SU-DHL-6 (cell line): ENCODE results near the gene ITPR3.

Source experiments
- H2AFZ ChIP-seq: fragments of 200-600 bp; sonication (generic); 2 replicates; pipeline ENCODE4 v1.6.1; 2014; ENCODE audit warnings: low read depth, mild to moderate bottlenecking, moderate library complexity, mixed read lengths, antibody characterized with exemption, low read length; ENCODE audit not compliant: severe bottlenecking
- H3F3A ChIP-seq: fragments of 200-600 bp; shearing (Covaris generic); 2 replicates; pipeline ENCODE4 v1.6.0; 2016; ENCODE audit warnings: antibody characterized with exemption, mild to moderate bottlenecking; ENCODE audit not compliant: insufficient read depth
- H3K27ac ChIP-seq: fragments of 200-600 bp; sonication (generic); 2 replicates; pipeline ENCODE4 v1.5.1; 2016; ENCODE audit warnings: low read depth, mild to moderate bottlenecking, low read length, moderate library complexity, mixed read lengths
- H3K27me3 ChIP-seq: fragments of 200-600 bp; sonication (generic), shearing (Covaris generic); 2 replicates; pipeline ENCODE4 v1.6.0; 2014; ENCODE audit warnings: mild to moderate bottlenecking, low read length
- H3K36me3 ChIP-seq: fragments of 200-600 bp; sonication (generic); 2 replicates; pipeline ENCODE4 v1.6.1; 2014; ENCODE audit warnings: mild to moderate bottlenecking, low read length, mixed read lengths
- H3K4me2 ChIP-seq: fragments of 300-600, 200-600 bp; shearing (Covaris generic), sonication (generic); 2 replicates; pipeline ENCODE4 v1.6.0; 2014; ENCODE audit warnings: low read length, low read depth, mild to moderate bottlenecking; ENCODE audit not compliant: poor library complexity, severe bottlenecking
- H3K4me3 ChIP-seq: fragments of 200-600 bp; sonication (generic); 2 replicates; pipeline ENCODE4 v1.5.1; 2014; ENCODE audit warnings: antibody characterized with exemption, low read length, mild to moderate bottlenecking, mixed read lengths; ENCODE audit not compliant: insufficient read depth, poor library complexity, severe bottlenecking
- H3K79me2 ChIP-seq: fragments of 200-600 bp; sonication (generic); 2 replicates; pipeline ENCODE4 v1.6.1; 2014; ENCODE audit warnings: mild to moderate bottlenecking, low read length, moderate library complexity; ENCODE audit not compliant: insufficient read depth
- H3K9ac ChIP-seq: fragments of 200-600 bp; sonication (generic); 2 replicates; pipeline ENCODE4 v1.7.0; 2014; ENCODE audit warnings: mild to moderate bottlenecking, low read length
- H3K9me2 ChIP-seq: fragments of 200-600 bp; sonication (generic); replicated peaks from 2 replicates; pipeline ENCODE4 v1.6.1; 2014; ENCODE audit warnings: low read length; ENCODE audit not compliant: insufficient read depth
- H3K9me3 ChIP-seq: fragments of 200-600 bp; sonication (generic); 2 replicates; pipeline ENCODE4 v1.6.1; 2014; ENCODE audit warnings: low read length, mixed read lengths; ENCODE audit not compliant: insufficient read depth
- H4K20me1 ChIP-seq: fragments of 200-600 bp; sonication (generic); 2 replicates; pipeline ENCODE4 v1.6.1; 2014; ENCODE audit warnings: low read depth, mild to moderate bottlenecking, antibody characterized with exemption, low read length, moderate library complexity, mixed read lengths
- CTCF ChIP-seq: fragments of 200-600 bp; sonication (generic); IDR thresholded peaks from one replicate; pipeline ENCODE4 v1.5.1; 2017; ENCODE audit warnings: antibody characterized with exemption, mild to moderate bottlenecking, low read length, moderate library complexity; ENCODE audit not compliant: insufficient read depth, poor library complexity, severe bottlenecking
- EZH2phosphoT487 ChIP-seq: fragments of 200-600 bp; sonication (generic), shearing (Covaris generic); conservative IDR thresholded peaks from 2 replicates; pipeline ENCODE4 v1.6.1; 2018; ENCODE audit warnings: mild to moderate bottlenecking, antibody characterized with exemption, low read length, moderate library complexity, mixed read lengths

The ITPR3 gene

GRCh38 chr6:33616113-33616512 is 5.0 kb upstream of the ITPR3 start:
- no peak overlapping the region for H3K9ac ChIP-seq
- H3K9me2 ChIP-seq, result no peaks in the 10 kb centered on the region
- H3K4me2 ChIP-seq, result no peak overlapping the region
- peaks cover 7% of the 10 kb centered on the region; the same call in 1 of the 2 replicates for H3F3A ChIP-seq
- H3K79me2 ChIP-seq, result no peaks in the 10 kb centered on the region
- TF ChIP-seq CTCF, result no peak
- TF ChIP-seq EZH2phosphoT487, result no peak
- H3K4me3 ChIP-seq, result no peak overlapping the region
- no peak overlapping the region for H3K27ac ChIP-seq
- H3K36me3 ChIP-seq, result no peaks in the 10 kb centered on the region
- H3K27me3 ChIP-seq, result no peaks in the 10 kb centered on the region
- H3K9me3 ChIP-seq, result no peaks in the 10 kb centered on the region
- H2AFZ ChIP-seq, result no peak overlapping the region
- no peaks in the 10 kb centered on the region for H4K20me1 ChIP-seq

GRCh38 chr6:33616913-33617312 is 4.2 kb upstream of the ITPR3 start:
- Histone ChIP-seq H3K27ac (no peak overlapping the region), H3F3A (peaks cover 7% of the 10 kb centered on the region; the same call in 1 of the 2 replicates), H3K9me2 (no peaks in the 10 kb centered on the region), H2AFZ (no peak overlapping the region), H3K9me3 (no peaks in the 10 kb centered on the region), H3K79me2 (peaks cover 6% of the 10 kb centered on the region; the same call in 1 of the 2 replicates), H3K9ac (no peak overlapping the region), H4K20me1 (no peaks in the 10 kb centered on the region), H3K4me3 (no peak overlapping the region), H3K36me3 (no peaks in the 10 kb centered on the region), H3K27me3 (no peaks in the 10 kb centered on the region), H3K4me2 (no peak overlapping the region)
- no peak for TF ChIP-seq CTCF
- no peak for TF ChIP-seq EZH2phosphoT487

GRCh38 chr6:33619166-33619840 is 1.8 kb upstream of the ITPR3 start:
- Histone ChIP-seq H3K4me2 (no peak overlapping the region), H3K27me3 (no peaks in the 10 kb centered on the region), H3K4me3 (no peak overlapping the region), H3F3A (peaks cover 7% of the 10 kb centered on the region; the same call in 1 of the 2 replicates), H3K36me3 (no peaks in the 10 kb centered on the region), H4K20me1 (peaks cover 10% of the 10 kb centered on the region; the same call in 1 of the 2 replicates), H3K79me2 (peaks cover 30% of the 10 kb centered on the region), H3K27ac (no peak overlapping the region), H3K9me3 (no peaks in the 10 kb centered on the region), H3K9me2 (no peaks in the 10 kb centered on the region), H3K9ac (no peak overlapping the region), H2AFZ (no peak overlapping the region)
- no peak for TF ChIP-seq CTCF
- no peak for TF ChIP-seq EZH2phosphoT487
